Nephron (organoid): ENCODE data around the gene E2F6.

Source experiments
- H3K27ac Mint-ChIP-seq, 3 experiments: 2 replicates each; pipeline ENCODE4 v1.8.0; 2020; ENCODE audit warnings: mixed read lengths in 3 of 3, mild to moderate bottlenecking in 2 of 3, moderate library complexity in 1 of 3
- H3K27me3 Mint-ChIP-seq: 2 replicates; pipeline ENCODE4 v1.8.0; 2021; ENCODE audit warnings: low read depth, mild to moderate bottlenecking, moderate library complexity, mixed read lengths
- H3K36me3 Mint-ChIP-seq: 2 replicates; pipeline ENCODE4 v1.8.0; 2020; ENCODE audit warnings: low read depth, mixed read lengths
- H3K4me1 Mint-ChIP-seq: 2 replicates; pipeline ENCODE4 v1.8.0; 2020; ENCODE audit warnings: mixed read lengths
- H3K4me3 Mint-ChIP-seq, 3 experiments: 2 replicates each; pipeline ENCODE4 v1.8.0; 2020; ENCODE audit warnings: mild to moderate bottlenecking in 3 of 3, mixed read lengths in 3 of 3, moderate library complexity in 2 of 3
- H3K9me3 Mint-ChIP-seq: 2 replicates; pipeline ENCODE4 v1.8.0; 2020; ENCODE audit warnings: mixed read lengths
- TF ChIP-seq, protein P1 (sequence below), 3 experiments: fragments of 200-600 bp; sonication (generic); IDR thresholded peaks; one replicate each; pipeline ENCODE4 v1.5.0; 2021; ENCODE audit warnings: antibody characterized with exemption in 3 of 3; ENCODE audit not compliant: unreplicated experiment in 3 of 3

E2F6 gene

DNA sequence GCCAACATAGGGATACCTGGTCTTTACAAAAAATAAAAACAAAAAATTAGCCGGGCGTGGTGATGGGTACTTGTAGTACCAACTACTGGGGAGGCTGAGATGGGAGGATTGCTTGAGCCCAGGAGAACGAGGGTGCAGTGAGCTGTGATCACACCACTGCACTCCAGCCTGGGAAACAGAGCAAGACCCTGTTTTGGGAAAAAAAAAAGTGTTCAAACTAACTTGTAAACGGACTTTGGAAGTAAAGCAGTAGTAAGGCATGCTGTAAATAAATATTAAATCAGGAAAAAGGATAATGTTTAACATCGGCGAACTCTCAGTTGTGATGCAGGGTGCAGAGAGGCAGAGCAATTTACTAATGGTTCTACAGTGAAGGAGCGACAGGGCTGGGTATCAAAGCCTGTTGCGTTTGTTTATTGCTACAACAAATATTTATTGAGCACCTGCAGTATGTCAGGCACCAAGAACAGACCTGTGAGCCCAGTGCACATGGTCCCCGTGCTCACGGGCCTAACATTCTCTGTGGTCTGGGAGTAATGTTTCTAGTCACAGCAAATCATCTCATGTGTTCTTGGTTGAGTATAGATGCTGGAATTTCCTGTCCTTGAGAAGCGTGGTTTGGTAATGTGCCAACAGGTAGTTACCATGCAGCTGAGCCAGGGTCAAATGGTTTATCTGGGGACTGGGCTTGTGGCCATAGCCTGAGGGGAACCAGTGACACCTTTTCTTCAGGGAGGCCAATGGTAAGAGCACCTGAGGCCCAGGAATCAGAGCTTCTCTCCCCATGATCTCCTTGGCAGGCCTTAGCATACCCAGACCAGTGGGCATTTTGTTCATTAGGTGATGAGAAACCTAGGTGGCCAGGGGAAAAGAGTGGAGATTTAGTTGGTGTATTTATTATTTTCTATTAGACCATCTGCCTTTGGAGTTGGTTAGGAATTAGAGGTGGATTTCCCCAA is 40.0 kb upstream of the E2F6 start:
- Mint-ChIP-seq H3K27ac (peak overlapping the region in 2 of 3 experiments; percentile 67 to 76), H3K27me3 (no peaks in the 10 kb centered on the region), H3K36me3 (peaks cover 15% of the 10 kb centered on the region), H3K4me3 (no peak overlapping the region), H3K4me1 (peaks cover 4% of the 10 kb centered on the region), H3K9me3 (peaks cover 11% of the 10 kb centered on the region)
- TF ChIP-seq, protein P1, sequence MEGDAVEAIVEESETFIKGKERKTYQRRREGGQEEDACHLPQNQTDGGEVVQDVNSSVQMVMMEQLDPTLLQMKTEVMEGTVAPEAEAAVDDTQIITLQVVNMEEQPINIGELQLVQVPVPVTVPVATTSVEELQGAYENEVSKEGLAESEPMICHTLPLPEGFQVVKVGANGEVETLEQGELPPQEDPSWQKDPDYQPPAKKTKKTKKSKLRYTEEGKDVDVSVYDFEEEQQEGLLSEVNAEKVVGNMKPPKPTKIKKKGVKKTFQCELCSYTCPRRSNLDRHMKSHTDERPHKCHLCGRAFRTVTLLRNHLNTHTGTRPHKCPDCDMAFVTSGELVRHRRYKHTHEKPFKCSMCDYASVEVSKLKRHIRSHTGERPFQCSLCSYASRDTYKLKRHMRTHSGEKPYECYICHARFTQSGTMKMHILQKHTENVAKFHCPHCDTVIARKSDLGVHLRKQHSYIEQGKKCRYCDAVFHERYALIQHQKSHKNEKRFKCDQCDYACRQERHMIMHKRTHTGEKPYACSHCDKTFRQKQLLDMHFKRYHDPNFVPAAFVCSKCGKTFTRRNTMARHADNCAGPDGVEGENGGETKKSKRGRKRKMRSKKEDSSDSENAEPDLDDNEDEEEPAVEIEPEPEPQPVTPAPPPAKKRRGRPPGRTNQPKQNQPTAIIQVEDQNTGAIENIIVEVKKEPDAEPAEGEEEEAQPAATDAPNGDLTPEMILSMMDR (IDR thresholded peaks at IDR 0.05; ENCODE audit: unreplicated experiment in 3 of 3), result no peak

DNA sequence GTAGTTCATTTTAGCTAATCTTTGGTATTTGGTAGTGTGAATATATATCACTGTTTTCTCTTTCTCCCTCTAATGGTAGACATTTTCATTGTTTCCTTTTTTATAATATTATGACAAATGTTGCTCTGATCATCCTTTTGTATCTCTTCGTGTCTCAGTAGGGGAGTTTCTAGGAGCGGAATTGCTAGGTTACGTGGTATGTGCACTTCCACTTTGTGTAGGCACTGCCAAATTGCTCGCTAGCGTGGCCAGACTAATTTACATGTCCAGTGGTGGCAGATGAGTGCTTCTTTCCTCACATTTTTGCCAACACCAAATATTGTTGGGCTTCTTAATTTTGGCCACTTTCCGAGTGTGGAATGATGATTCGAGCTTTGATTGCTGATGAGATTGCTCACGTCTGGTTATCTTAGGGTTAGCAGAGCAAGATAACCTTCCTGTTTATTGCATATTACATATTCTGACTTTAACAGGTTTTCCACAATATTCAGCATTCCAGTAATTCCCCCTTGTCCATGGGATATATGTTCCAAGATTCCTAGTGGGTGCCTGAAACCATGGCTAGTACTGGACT is 37.5 kb upstream of the E2F6 start:
- no peaks in the 10 kb centered on the region for H3K27me3 Mint-ChIP-seq
- no peak overlapping the region for H3K4me3 Mint-ChIP-seq
- peaks cover 20% of the 10 kb centered on the region for H3K36me3 Mint-ChIP-seq
- no peak overlapping the region for H3K27ac Mint-ChIP-seq
- peaks cover 11% of the 10 kb centered on the region for H3K9me3 Mint-ChIP-seq
- TF ChIP-seq, protein P1 (IDR thresholded peaks at IDR 0.05; ENCODE audit: unreplicated experiment in 3 of 3), result no peak
- H3K4me1 Mint-ChIP-seq, result peaks cover 16% of the 10 kb centered on the region

DNA sequence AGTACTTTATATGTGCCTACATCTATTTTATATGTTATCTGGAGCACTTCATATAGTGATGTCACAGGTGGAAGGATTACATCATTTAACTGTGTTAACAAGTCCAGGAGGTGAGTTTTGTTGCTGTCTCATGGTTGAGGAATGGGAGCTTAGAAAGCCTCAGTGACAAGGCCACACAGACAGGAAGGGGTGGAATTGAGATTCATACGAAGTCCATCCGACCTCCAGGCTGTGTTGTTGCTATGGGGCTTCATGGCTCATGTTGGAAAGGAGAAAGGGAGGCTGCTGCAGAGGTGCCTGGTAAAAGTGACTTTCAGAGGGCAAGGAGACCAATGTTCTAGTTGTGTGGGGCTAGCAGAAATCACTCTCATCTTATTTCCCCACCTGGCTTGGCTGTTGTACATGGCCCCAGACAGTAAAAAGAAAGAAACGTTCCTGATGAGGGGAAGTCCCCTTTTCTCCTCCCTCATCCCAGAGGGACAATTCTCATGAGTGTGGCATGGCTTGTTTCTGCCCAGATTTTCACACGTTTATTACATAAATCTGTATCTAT is 36.9 kb upstream of the E2F6 start:
- peaks cover 20% of the 10 kb centered on the region for H3K36me3 Mint-ChIP-seq
- TF ChIP-seq, protein P1 (IDR thresholded peaks at IDR 0.05; ENCODE audit: unreplicated experiment in 3 of 3), result no peak
- H3K4me1 Mint-ChIP-seq, result peaks cover 17% of the 10 kb centered on the region
- no peaks in the 10 kb centered on the region for H3K27me3 Mint-ChIP-seq
- H3K4me3 Mint-ChIP-seq, result no peak overlapping the region
- no peak overlapping the region for H3K27ac Mint-ChIP-seq
- peaks cover 11% of the 10 kb centered on the region for H3K9me3 Mint-ChIP-seq

DNA sequence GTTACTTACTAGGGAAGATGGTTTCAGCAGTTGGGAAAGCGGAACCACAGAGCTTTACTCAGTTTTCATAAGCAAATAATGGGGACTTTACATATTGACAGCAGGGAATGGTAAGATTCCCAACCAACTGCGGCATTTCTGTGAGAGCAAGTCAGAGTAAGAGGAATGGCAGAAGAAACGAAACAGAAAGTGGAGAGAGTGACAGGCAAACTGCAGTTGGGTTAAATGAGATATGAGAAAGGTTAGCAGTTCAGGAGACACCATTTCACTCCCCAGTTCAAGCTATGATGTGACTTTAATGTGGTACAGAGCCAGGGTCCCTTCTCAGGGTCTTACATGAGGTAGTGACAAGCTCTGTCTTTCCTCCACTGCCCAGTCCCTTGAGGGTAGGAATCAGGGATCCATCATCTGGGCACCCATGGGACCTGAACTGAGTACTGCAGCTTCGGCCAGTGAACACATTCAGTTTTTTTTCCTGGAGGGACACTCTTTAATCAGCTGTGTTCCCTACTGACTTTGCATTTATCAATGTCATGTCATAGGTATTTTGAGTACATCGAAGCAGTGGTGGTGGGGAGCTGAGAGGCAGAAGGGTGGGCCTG is 34.8 kb upstream of the E2F6 start:
- Mint-ChIP-seq H3K27ac (no peak overlapping the region), H3K4me3 (no peak overlapping the region), H3K9me3 (peaks cover 11% of the 10 kb centered on the region), H3K4me1 (peaks cover 17% of the 10 kb centered on the region), H3K36me3 (peaks cover 20% of the 10 kb centered on the region), H3K27me3 (no peaks in the 10 kb centered on the region)
- TF ChIP-seq, protein P1 (IDR thresholded peaks at IDR 0.05; ENCODE audit: unreplicated experiment in 3 of 3), result no peak

DNA sequence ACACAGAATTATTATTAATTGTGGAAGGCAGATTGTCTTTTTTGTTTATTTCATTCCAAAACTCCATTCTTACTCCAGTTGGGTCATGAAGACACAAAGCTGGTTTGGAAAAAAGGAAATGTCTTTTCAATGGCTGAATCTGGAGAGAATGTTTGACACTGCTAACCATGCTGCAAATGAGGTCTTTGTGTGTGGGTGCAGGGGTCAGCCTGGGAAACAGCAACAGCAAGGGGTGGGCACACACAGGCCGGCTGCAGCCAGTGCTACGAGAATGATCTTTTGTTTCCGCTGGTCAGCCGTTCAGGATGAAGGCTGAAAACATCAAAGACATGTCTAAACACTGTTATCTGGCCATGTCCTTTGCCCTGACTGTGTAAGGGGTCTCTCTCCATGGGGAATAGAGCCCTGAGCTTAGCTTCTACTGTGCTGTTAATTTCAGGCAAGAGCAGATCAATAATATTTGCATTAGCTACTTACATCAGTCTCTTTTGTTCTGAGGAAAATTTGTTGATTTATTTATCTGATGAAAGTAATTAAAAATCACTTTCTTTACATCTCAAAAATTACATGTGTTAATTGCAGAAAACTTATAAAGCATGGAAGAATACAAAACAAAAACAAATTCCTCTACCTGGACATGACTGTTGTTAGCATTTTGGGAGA is 33.3 kb upstream of the E2F6 start:
- H3K27ac Mint-ChIP-seq, result peak overlapping the region in 2 of 3 experiments; percentile 48 to 72
- peaks cover 11% of the 10 kb centered on the region for H3K9me3 Mint-ChIP-seq
- H3K36me3 Mint-ChIP-seq, result peaks cover 20% of the 10 kb centered on the region
- peaks cover 17% of the 10 kb centered on the region for H3K4me1 Mint-ChIP-seq
- TF ChIP-seq, protein P1 (IDR thresholded peaks at IDR 0.05; ENCODE audit: unreplicated experiment in 3 of 3), result no peak
- no peak overlapping the region for H3K4me3 Mint-ChIP-seq
- no peaks in the 10 kb centered on the region for H3K27me3 Mint-ChIP-seq
